Endodermal cell (in vitro differentiated cells): ENCODE data around the gene ZNF213. TPM values are rescaled to one million over a fixed set of nuclear protein-coding genes. Genes with fewer than 3 reads are reported as not detected.

Experiments
- DNase-seq: peaks from one replicate; pipeline ENCODE4 v3.0.0-alpha.2; 2017
- H3K27ac ChIP-seq: 2 replicates; pipeline ENCODE4 v1.5.1; 2013; ENCODE audit warnings: mild to moderate bottlenecking, low read depth, low read length, moderate library complexity
- H3K27me3 ChIP-seq: 2 replicates; pipeline ENCODE4 v1.6.1; 2013; ENCODE audit warnings: mild to moderate bottlenecking, low read length, moderate library complexity; ENCODE audit not compliant: insufficient read depth, control insufficient read depth, poor library complexity, severe bottlenecking
- H3K36me3 ChIP-seq: 2 replicates; pipeline ENCODE4 v1.7.0; 2013; ENCODE audit warnings: mild to moderate bottlenecking, low read length, moderate library complexity; ENCODE audit not compliant: control insufficient read depth, insufficient read depth
- H3K4me1 ChIP-seq: one replicate; pipeline ENCODE4 v1.7.0; 2013; ENCODE audit warnings: low read length; ENCODE audit not compliant: control insufficient read depth, insufficient read depth
- H3K4me3 ChIP-seq: 2 replicates; pipeline ENCODE4 v1.5.1; 2013; ENCODE audit warnings: mild to moderate bottlenecking, low read length, moderate library complexity
- H3K9ac ChIP-seq: 2 replicates; pipeline ENCODE4 v1.6.1; 2013; ENCODE audit warnings: mild to moderate bottlenecking, low read length, moderate library complexity; ENCODE audit not compliant: poor library complexity, severe bottlenecking; ENCODE audit errors: extremely low read depth
- H3K9me3 ChIP-seq: 2 replicates; pipeline ENCODE4 v1.6.1; 2013; ENCODE audit warnings: mild to moderate bottlenecking, low read length, moderate library complexity; ENCODE audit not compliant: control insufficient read depth
- H3K27ac Mint-ChIP-seq: 2 replicates; pipeline ENCODE4 v1.8.0; 2020; ENCODE audit warnings: mixed read lengths
- H3K27me3 Mint-ChIP-seq: 2 replicates; pipeline ENCODE4 v1.8.0; 2021; ENCODE audit warnings: mild to moderate bottlenecking, mixed read lengths; ENCODE audit not compliant: insufficient read depth
- H3K36me3 Mint-ChIP-seq: 2 replicates; pipeline ENCODE4 v1.8.0; 2020; ENCODE audit warnings: low read depth, mixed read lengths
- H3K4me1 Mint-ChIP-seq: 2 replicates; pipeline ENCODE4 v1.8.0; 2020; ENCODE audit warnings: mixed read lengths
- H3K4me3 Mint-ChIP-seq: 2 replicates; pipeline ENCODE4 v1.8.0; 2020; ENCODE audit warnings: mild to moderate bottlenecking, moderate library complexity, mixed read lengths
- H3K9me3 Mint-ChIP-seq: 2 replicates; pipeline ENCODE4 v1.8.0; 2020; ENCODE audit warnings: mild to moderate bottlenecking, mixed read lengths
- CTCF ChIP-seq: fragments of 200-600 bp; sonication (generic); conservative IDR thresholded peaks from 2 replicates; pipeline ENCODE4 v1.5.0; 2021; ENCODE audit warnings: antibody characterized with exemption, mild to moderate bottlenecking
- WGBS, 2 experiments: methylation state at CpG; one replicate each; pipeline versions ENCODE4 v1.1.5 to v1.1.7; 2013; ENCODE audit warnings: missing lambda C conversion rate in 2 of 2, mixed read lengths in 1 of 2; ENCODE audit not compliant: insufficient coverage in 1 of 2, insufficient read length in 1 of 2; 5-methylcytosine and 5-hydroxymethylcytosine counted together
- total RNA-seq, 2 donors: library from RNA; stranded (reverse); fragmentation: NEBNext Ultra II Directional in 1 of 2; extraction: Animal tissue kit (Norgen Biotek cat#: 25700) in 1 of 2; gene quantifications; 2 replicates in 1 of 2; 3 replicates in 1 of 2; pipeline ENCODE4 v1.2.1, GENCODE V29; 2021

The ZNF213 gene
- total RNA-seq, 2 donors from 2014 or later = 5.1 to 6.3 TPM

GRCh38 chr16:3152277-3152990, 17.6 kb downstream of the ZNF213 start:
- H3K9me3 ChIP-seq = no peaks in the 10 kb centered on the region
- Mint-ChIP-seq H3K27ac (peak overlapping the region; percentile 83), H3K36me3 (no peaks in the 10 kb centered on the region), H3K27me3 (peaks cover 30% of the 10 kb centered on the region), H3K4me3 (peak overlapping the region; percentile 82), H3K9me3 (peaks cover 2% of the 10 kb centered on the region), H3K4me1 (peaks cover 4% of the 10 kb centered on the region)
- peaks cover 18% of the 10 kb centered on the region for H3K27me3 ChIP-seq
- WGBS, 2 experiments = 0 to 1% methylated on average over 21 to 42 of the region's 42 CpGs
- H3K4me1 ChIP-seq = no peaks in the 10 kb centered on the region
- peak; percentile 99 for DNase-seq
- H3K4me3 ChIP-seq = peak overlapping the region; percentile 93
- no peak overlapping the region for H3K27ac ChIP-seq
- H3K36me3 ChIP-seq = no peaks in the 10 kb centered on the region
- TF ChIP-seq CTCF = peak; percentile 66
- H3K9ac ChIP-seq = peak overlapping the region; percentile 43

GRCh38 chr16:3152991-3153368, 18.2 kb downstream of the ZNF213 start:
- 16 to 20% methylated on average over 5 to 8 of the region's 8 CpGs for WGBS, 2 experiments
- Mint-ChIP-seq H3K9me3 (peaks cover 2% of the 10 kb centered on the region), H3K27ac (no peak overlapping the region), H3K4me1 (peaks cover 7% of the 10 kb centered on the region), H3K27me3 (peaks cover 32% of the 10 kb centered on the region), H3K36me3 (no peaks in the 10 kb centered on the region), H3K4me3 (peak overlapping the region; percentile 82)
- Histone ChIP-seq H3K27ac (no peak overlapping the region), H3K4me3 (peak overlapping the region; percentile 93), H3K36me3 (no peaks in the 10 kb centered on the region), H3K9ac (no peak overlapping the region), H3K4me1 (no peaks in the 10 kb centered on the region), H3K9me3 (no peaks in the 10 kb centered on the region), H3K27me3 (peaks cover 18% of the 10 kb centered on the region)
- DNase-seq = no peak
- TF ChIP-seq CTCF = no peak

GRCh38 chr16:3155181-3155580, 20.4 kb downstream of the ZNF213 start:
- Mint-ChIP-seq H3K4me3 (no peak overlapping the region), H3K4me1 (peaks cover 3% of the 10 kb centered on the region), H3K27ac (no peak overlapping the region), H3K36me3 (no peaks in the 10 kb centered on the region), H3K27me3 (peaks cover 28% of the 10 kb centered on the region), H3K9me3 (peaks cover 2% of the 10 kb centered on the region)
- no peak overlapping the region for H3K27ac ChIP-seq
- H3K4me1 ChIP-seq = no peaks in the 10 kb centered on the region
- DNase-seq = no peak
- no peak overlapping the region for H3K9ac ChIP-seq
- H3K27me3 ChIP-seq = peaks cover 8% of the 10 kb centered on the region
- H3K36me3 ChIP-seq = no peaks in the 10 kb centered on the region
- WGBS, 2 experiments = 93 to 95% methylated on average over 2 of the region's 2 CpGs
- no peaks in the 10 kb centered on the region for H3K9me3 ChIP-seq
- no peak overlapping the region for H3K4me3 ChIP-seq
- TF ChIP-seq CTCF = no peak
